ENCODE measurements around the gene SEC61A2.

Gene SEC61A2

GRCh38 chr10:12184165-12184564 is 54.7 kb downstream of the SEC61A2 start:
- no peak for DNase-seq
- no peaks in the 10 kb centered on the region for H3K9me3 ChIP-seq (replicated peaks; ENCODE audit: insufficient read depth, low read length)
- no peak overlapping the region for H3K4me2 ChIP-seq (ENCODE audit: low read depth, low read length)
- H3K9ac ChIP-seq (ENCODE audit: low read length): no peak overlapping the region
- no peak overlapping the region for H2AFZ ChIP-seq (ENCODE audit: low read length)
- H3K79me2 ChIP-seq (ENCODE audit: low read length): peaks cover 12% of the 10 kb centered on the region; the same call in 1 of the 2 replicates
- H3K27me3 ChIP-seq (replicated peaks; ENCODE audit: insufficient read depth, low read length): no peaks in the 10 kb centered on the region
- H3K4me1 ChIP-seq (ENCODE audit: low read length): no peaks in the 10 kb centered on the region
- H3K9me2 ChIP-seq (replicated peaks; ENCODE audit: insufficient read depth, low read length): no peaks in the 10 kb centered on the region
- H4K20me1 ChIP-seq (ENCODE audit: insufficient read depth, low read length): no peaks in the 10 kb centered on the region
- TF ChIP-seq, protein P1, sequence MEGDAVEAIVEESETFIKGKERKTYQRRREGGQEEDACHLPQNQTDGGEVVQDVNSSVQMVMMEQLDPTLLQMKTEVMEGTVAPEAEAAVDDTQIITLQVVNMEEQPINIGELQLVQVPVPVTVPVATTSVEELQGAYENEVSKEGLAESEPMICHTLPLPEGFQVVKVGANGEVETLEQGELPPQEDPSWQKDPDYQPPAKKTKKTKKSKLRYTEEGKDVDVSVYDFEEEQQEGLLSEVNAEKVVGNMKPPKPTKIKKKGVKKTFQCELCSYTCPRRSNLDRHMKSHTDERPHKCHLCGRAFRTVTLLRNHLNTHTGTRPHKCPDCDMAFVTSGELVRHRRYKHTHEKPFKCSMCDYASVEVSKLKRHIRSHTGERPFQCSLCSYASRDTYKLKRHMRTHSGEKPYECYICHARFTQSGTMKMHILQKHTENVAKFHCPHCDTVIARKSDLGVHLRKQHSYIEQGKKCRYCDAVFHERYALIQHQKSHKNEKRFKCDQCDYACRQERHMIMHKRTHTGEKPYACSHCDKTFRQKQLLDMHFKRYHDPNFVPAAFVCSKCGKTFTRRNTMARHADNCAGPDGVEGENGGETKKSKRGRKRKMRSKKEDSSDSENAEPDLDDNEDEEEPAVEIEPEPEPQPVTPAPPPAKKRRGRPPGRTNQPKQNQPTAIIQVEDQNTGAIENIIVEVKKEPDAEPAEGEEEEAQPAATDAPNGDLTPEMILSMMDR (IDR thresholded peaks at IDR 0.05; ENCODE audit: low read length): no peak
- TF ChIP-seq EZH2phosphoT487 (IDR thresholded peaks at IDR 0.05; ENCODE audit: low read length) (no peak), EZH2 (optimal IDR thresholded peaks at IDR 0.05; ENCODE audit: low read depth, low read length) (no peak)
- H3K4me3 ChIP-seq (ENCODE audit: low read length): no peak overlapping the region
- no peaks in the 10 kb centered on the region for H3K36me3 ChIP-seq (replicated peaks; ENCODE audit: insufficient read depth, low read length)
- H3F3A ChIP-seq (ENCODE audit: insufficient read depth, low read length): no peaks in the 10 kb centered on the region
- no peak overlapping the region for H3K27ac ChIP-seq (ENCODE audit: low read length)

GRCh38 chr10:12186323-12186722 is 56.8 kb downstream of the SEC61A2 start:
- Histone ChIP-seq H3F3A (ENCODE audit: insufficient read depth, low read length) (no peaks in the 10 kb centered on the region), H3K79me2 (ENCODE audit: low read length) (peaks cover 31% of the 10 kb centered on the region), H3K9me2 (replicated peaks; ENCODE audit: insufficient read depth, low read length) (no peaks in the 10 kb centered on the region), H3K4me1 (ENCODE audit: low read length) (no peaks in the 10 kb centered on the region), H2AFZ (ENCODE audit: low read length) (no peak overlapping the region), H4K20me1 (ENCODE audit: insufficient read depth, low read length) (no peaks in the 10 kb centered on the region), H3K27ac (ENCODE audit: low read length) (no peak overlapping the region), H3K36me3 (replicated peaks; ENCODE audit: insufficient read depth, low read length) (no peaks in the 10 kb centered on the region), H3K4me2 (ENCODE audit: low read depth, low read length) (no peak overlapping the region), H3K27me3 (replicated peaks; ENCODE audit: insufficient read depth, low read length) (no peaks in the 10 kb centered on the region), H3K9ac (ENCODE audit: low read length) (no peak overlapping the region), H3K4me3 (ENCODE audit: low read length) (no peak overlapping the region), H3K9me3 (replicated peaks; ENCODE audit: insufficient read depth, low read length) (no peaks in the 10 kb centered on the region)
- TF ChIP-seq, protein P1 (IDR thresholded peaks at IDR 0.05; ENCODE audit: low read length): no peak
- TF ChIP-seq EZH2phosphoT487 (IDR thresholded peaks at IDR 0.05; ENCODE audit: low read length) (no peak), EZH2 (optimal IDR thresholded peaks at IDR 0.05; ENCODE audit: low read depth, low read length) (no peak)
- no peak for DNase-seq

DNA sequence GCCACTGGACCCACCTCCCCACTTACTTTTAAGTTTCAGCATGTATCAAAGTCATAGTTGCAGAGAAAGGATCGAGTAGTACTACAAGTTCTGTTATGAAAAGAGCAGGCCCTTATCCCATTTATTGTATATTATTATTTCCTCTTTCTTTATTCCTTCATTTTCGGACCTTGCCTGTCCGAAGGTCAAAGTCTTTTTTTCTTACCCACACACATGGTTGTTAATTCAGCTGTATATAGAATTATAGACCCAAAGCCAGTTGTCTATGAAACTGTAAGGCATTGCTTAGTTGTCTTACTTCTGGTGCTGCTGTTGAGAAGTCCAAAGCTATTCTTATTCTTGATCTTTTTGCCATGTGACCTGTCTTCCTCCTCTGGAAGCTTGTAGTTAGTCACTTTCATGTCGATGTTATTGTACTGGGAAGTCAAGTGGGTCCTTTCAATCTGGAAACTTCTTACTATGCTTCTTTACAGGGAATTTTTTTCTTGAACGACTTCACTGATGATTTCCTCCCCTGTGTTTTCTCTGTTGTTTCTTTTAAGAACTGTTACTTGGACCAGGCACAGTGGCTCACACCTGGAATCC is 57.9 kb downstream of the SEC61A2 start:
- Histone ChIP-seq H3K4me3 (ENCODE audit: low read length) (no peak overlapping the region), H3K27ac (ENCODE audit: low read length) (no peak overlapping the region), H3K9me2 (replicated peaks; ENCODE audit: insufficient read depth, low read length) (no peaks in the 10 kb centered on the region), H4K20me1 (ENCODE audit: insufficient read depth, low read length) (no peaks in the 10 kb centered on the region), H3K79me2 (ENCODE audit: low read length) (peaks cover 40% of the 10 kb centered on the region), H2AFZ (ENCODE audit: low read length) (no peak overlapping the region), H3F3A (ENCODE audit: insufficient read depth, low read length) (no peaks in the 10 kb centered on the region), H3K4me2 (ENCODE audit: low read depth, low read length) (no peak overlapping the region), H3K27me3 (replicated peaks; ENCODE audit: insufficient read depth, low read length) (no peaks in the 10 kb centered on the region), H3K36me3 (replicated peaks; ENCODE audit: insufficient read depth, low read length) (no peaks in the 10 kb centered on the region), H3K4me1 (ENCODE audit: low read length) (no peaks in the 10 kb centered on the region), H3K9me3 (replicated peaks; ENCODE audit: insufficient read depth, low read length) (no peaks in the 10 kb centered on the region), H3K9ac (ENCODE audit: low read length) (no peak overlapping the region)
- TF ChIP-seq EZH2 (optimal IDR thresholded peaks at IDR 0.05; ENCODE audit: low read depth, low read length) (no peak), EZH2phosphoT487 (IDR thresholded peaks at IDR 0.05; ENCODE audit: low read length) (no peak)
- TF ChIP-seq, protein P1 (IDR thresholded peaks at IDR 0.05; ENCODE audit: low read length): no peak
- no peak for DNase-seq

Data from MM.1S (cell line).